ENCODE measurements around the gene TBX2. TPM values are rescaled to one million over a fixed set of nuclear protein-coding genes. Genes with fewer than 3 reads are reported as not detected.

TBX2 gene
- total and polyA plus RNA-seq, 2 of the 13 experiments (the other 11 are each of a cell fraction or from before 2014, with no cell fraction given): 2.8 to 15.3 TPM

DNA sequence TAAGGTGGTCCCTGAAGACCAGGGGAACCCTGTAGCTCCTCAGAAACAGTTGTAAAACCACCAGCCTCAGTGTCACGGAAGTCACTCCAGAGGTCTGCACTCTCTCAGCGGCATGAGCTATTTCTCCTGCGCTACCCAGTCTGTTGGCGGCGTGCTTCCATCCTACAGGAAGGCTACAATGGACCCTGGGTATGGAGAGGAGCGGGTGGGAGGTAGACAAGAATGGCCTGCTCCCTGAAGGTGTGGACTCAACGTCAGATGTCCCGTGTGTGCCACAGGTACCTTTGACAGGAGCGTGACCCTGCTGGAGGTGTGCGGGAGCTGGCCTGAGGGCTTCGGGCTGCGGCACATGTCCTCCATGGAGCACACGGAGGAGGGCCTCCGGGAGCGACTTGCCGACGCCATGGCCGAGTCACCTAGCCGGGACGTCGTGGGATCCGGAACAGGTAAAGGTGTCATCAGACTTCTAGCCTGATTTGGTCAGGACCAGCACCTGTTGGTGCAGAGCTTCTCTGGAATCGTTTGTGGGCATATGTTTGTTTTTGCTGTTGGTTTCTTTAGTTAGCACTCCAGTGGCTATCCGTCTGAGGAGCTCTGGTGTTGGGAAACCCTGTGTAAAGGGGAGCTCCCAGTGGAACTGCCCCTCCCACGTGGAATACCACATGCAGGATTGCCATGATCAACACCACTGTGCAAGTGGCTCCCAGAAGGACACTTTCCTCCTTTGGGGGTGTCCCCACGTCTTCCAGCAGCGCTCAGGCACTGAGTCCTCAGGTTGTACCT is 31.4 kb upstream of the TBX2 start (continued):
- TF ChIP-seq MTA1 (CRISPR knock-in tag; IDR thresholded peaks at IDR 0.05; ENCODE audit: borderline replicate concordance) (no peak), HDAC1 (CRISPR knock-in tag; IDR thresholded peaks at IDR 0.05) (no peak), ZNF446 (CRISPR knock-in tag; IDR thresholded peaks at IDR 0.05) (no peak), ZNF572 (CRISPR knock-in tag; IDR thresholded peaks at IDR 0.05) (no peak; the same call in 1 of the 2 replicates), ZNF383 (CRISPR knock-in tag; IDR thresholded peaks at IDR 0.05; ENCODE audit: borderline replicate concordance) (no peak), NRL (CRISPR knock-in tag; IDR thresholded peaks at IDR 0.05; ENCODE audit: borderline replicate concordance) (0 out of 2 replicates have a peak, but pooled peaks have one; percentile 21), EHMT2 (IDR thresholded peaks at IDR 0.05; ENCODE audit: borderline replicate concordance, low read depth, low read length) (no peak), HIVEP1 (CRISPR knock-in tag; IDR thresholded peaks at IDR 0.05) (no peak), CENPT (CRISPR knock-in tag; IDR thresholded peaks at IDR 0.05; ENCODE audit: low read depth) (no peak), CHD4 (IDR thresholded peaks at IDR 0.05; ENCODE audit: borderline replicate concordance, low read length) (no peak), BRD4 (CRISPR knock-in tag; IDR thresholded peaks at IDR 0.05) (peak; percentile 25; the same call in 1 of the 2 replicates), ZNF746 (CRISPR knock-in tag; IDR thresholded peaks at IDR 0.05) (no peak), NONO (IDR thresholded peaks at IDR 0.05) (no peak), NONO (CRISPR knock-in tag; conservative IDR thresholded peaks at IDR 0.05) (no peak), ZNF737 (CRISPR knock-in tag; IDR thresholded peaks at IDR 0.05; ENCODE audit: borderline replicate concordance) (no peak), ZNF780A (CRISPR knock-in tag; IDR thresholded peaks at IDR 0.05) (no peak), ZSCAN9 (CRISPR knock-in tag; IDR thresholded peaks at IDR 0.05; ENCODE audit: borderline replicate concordance) (no peak)
- TF ChIP-seq, protein P1, sequence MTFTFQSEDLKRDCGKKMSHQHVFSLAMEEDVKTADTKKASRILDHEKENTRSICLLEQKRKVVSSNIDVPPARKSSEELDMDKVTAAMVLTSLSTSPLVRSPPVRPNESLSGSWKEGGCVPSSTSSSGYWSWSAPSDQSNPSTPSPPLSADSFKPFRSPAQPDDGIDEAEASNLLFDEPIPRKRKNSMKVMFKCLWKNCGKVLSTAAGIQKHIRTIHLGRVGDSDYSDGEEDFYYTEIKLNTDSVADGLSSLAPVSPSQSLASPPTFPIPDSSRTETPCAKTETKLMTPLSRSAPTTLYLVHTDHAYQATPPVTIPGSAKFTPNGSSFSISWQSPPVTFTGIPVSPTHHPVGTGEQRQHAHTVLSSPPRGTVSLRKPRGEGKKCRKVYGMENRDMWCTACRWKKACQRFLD (CRISPR knock-in tag; IDR thresholded peaks at IDR 0.05; ENCODE audit: borderline replicate concordance): peak; percentile 53; the same call in 1 of the 2 replicates
- TF ChIP-seq, protein P2, sequence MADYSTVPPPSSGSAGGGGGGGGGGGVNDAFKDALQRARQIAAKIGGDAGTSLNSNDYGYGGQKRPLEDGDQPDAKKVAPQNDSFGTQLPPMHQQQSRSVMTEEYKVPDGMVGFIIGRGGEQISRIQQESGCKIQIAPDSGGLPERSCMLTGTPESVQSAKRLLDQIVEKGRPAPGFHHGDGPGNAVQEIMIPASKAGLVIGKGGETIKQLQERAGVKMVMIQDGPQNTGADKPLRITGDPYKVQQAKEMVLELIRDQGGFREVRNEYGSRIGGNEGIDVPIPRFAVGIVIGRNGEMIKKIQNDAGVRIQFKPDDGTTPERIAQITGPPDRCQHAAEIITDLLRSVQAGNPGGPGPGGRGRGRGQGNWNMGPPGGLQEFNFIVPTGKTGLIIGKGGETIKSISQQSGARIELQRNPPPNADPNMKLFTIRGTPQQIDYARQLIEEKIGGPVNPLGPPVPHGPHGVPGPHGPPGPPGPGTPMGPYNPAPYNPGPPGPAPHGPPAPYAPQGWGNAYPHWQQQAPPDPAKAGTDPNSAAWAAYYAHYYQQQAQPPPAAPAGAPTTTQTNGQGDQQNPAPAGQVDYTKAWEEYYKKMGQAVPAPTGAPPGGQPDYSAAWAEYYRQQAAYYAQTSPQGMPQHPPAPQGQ (CRISPR knock-in tag; IDR thresholded peaks at IDR 0.05; ENCODE audit: borderline replicate concordance): no peak
- TF ChIP-seq, protein P3, sequence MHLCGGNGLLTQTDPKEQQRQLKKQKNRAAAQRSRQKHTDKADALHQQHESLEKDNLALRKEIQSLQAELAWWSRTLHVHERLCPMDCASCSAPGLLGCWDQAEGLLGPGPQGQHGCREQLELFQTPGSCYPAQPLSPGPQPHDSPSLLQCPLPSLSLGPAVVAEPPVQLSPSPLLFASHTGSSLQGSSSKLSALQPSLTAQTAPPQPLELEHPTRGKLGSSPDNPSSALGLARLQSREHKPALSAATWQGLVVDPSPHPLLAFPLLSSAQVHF (CRISPR knock-in tag; IDR thresholded peaks at IDR 0.05): no peak
- TF ChIP-seq, protein P4, sequence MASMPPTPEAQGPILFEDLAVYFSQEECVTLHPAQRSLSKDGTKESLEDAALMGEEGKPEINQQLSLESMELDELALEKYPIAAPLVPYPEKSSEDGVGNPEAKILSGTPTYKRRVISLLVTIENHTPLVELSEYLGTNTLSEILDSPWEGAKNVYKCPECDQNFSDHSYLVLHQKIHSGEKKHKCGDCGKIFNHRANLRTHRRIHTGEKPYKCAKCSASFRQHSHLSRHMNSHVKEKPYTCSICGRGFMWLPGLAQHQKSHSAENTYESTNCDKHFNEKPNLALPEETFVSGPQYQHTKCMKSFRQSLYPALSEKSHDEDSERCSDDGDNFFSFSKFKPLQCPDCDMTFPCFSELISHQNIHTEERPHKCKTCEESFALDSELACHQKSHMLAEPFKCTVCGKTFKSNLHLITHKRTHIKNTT (CRISPR knock-in tag; IDR thresholded peaks at IDR 0.05): no peak
- TF ChIP-seq, protein P5, sequence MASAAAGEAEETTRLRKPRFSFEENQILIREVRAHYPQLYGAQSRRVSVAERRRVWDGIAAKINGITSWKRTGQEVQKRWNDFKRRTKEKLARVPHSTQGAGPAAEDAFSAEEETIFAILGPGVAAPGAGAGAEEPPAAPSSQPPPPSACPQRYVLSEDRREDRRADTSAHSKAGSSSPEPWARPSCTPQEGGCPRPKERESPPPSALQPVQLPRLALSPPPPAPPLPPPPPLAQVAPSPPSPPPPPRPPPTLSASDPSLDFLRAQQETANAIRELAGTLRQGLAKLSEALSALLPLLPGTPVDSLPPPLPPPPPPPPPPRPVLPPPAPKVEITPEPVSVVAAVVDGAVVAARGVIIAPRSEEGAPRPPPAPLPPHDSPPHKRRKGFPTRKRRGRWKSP (CRISPR knock-in tag; IDR thresholded peaks at IDR 0.05): no peak
- TF ChIP-seq, protein P6, sequence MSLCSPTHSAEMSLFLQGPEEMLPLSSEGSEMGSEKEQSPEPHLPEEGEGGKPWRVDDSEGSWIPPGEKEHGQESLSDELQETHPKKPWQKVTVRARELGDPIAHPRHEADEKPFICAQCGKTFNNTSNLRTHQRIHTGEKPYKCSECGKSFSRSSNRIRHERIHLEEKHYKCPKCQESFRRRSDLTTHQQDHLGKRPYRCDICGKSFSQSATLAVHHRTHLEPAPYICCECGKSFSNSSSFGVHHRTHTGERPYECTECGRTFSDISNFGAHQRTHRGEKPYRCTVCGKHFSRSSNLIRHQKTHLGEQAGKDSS (CRISPR knock-in tag; IDR thresholded peaks at IDR 0.05; ENCODE audit: borderline replicate concordance, low read depth): no peak
